GM21526 (cell line): ENCODE data around the gene OXNAD1.
A peak's percentile ranks its signal among the peaks of the same experiment; 100 is the strongest.

ENCODE experiments used
- ATAC-seq: cut with Tn5 transposase; IDR thresholded peaks from one replicate; pipeline ENCODE4 v1.9.1; 2021; ENCODE audit warnings: moderate library complexity; ENCODE audit not compliant: unreplicated experiment, low FRiP score

Gene OXNAD1, protein sequence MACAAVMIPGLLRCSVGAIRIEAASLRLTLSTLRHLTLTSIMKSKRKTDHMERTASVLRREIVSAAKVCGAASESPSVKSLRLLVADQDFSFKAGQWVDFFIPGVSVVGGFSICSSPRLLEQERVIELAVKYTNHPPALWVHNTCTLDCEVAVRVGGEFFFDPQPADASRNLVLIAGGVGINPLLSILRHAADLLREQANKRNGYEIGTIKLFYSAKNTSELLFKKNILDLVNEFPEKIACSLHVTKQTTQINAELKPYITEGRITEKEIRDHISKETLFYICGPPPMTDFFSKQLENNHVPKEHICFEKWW

DNA sequence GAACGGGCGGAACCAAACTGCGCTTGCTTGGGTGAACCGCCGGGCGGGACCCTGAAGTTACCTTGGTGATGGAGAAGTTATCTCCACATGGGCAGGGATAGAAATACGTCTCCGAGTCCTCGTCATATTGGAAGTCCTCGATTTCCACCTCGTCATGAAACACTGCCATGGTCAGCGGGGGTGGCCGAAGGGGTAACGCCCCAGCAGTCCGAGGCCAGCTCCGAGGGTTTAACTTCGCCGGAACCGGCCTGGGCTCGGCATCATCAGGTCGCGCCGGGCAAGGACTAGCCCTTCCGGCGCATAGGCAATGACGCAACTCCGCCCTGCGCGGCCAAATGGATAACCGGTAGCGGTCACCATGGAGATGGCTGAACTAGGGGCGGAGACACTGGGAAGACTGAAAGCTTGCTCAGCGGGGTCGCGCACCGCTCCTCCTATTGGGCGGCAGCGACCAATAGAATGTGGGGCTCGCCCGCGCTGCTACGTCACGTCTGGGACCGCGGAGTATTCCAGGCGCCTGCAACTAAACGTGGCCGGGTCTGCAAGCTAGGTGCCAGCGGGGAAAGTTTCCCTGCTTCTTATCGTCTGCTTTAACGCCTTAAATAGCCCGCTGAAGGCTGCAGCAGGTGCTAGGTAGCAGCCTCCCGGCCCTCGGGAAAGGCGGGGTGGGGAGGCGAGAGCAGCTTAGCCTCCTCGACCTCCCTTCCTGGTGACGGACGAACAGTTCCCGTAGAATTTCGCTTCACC is at the start of gene OXNAD1, which contains the start of gene DPH3:
Gene OXNAD1, plus strand, starts transcription at position 505 of the 747 bp plus-strand sequence. CDS start 5,741 bp downstream, outside the sequence.
Gene DPH3, minus strand, starts transcription at position 236 of the 747 bp plus-strand sequence. Its CDS starts 67 bp downstream, at position 169.
- ATAC-seq: peak; percentile 98

DNA sequence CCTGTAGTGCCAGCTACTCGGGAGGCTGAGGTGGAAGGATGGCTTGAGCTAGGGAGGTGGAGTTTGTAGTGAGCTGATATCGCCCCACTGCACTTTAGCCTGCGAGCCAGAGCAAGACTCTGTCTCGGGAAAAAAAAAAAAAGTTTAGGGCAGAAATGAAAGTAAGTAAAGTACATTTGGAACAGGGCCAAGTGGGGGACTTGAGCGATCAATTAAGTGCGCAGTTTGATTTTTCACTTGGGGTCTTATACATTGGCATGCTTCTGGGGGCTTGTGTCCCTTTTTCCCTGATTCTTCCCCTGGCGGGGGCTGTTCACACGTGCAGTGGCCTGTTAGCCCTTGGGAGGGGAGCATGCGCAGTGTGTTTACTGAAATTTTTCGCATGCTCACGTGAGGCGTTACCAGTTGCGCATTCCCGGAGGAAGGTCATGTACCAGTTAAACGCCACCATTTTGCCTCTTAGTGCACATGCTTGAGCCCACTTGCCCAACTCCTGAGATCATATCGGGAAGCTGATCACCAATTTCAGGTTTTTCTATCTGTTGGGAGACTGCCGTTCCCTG is 48.6 kb upstream of the OXNAD1 start:
- no peak for ATAC-seq

DNA sequence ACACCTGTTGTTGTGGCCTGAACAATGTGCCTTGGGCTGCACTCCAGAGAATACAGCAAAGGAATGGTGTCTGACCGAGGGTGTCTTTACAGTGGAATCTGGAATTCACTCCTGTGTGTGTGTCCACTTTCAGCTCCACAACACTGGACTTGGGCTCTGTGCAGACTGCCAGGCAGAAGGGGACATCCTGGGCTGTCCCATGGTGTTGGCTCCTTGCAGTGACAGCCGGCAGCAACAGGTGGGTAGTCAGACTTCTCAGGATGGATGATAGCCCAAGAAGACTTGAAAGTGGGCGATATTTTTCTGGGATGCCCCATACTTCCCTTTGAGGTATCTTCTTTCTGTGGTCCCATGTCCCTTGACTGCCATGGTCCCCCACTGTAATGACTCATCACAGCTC is 45.2 kb upstream of the OXNAD1 start:
- ATAC-seq: no peak

DNA sequence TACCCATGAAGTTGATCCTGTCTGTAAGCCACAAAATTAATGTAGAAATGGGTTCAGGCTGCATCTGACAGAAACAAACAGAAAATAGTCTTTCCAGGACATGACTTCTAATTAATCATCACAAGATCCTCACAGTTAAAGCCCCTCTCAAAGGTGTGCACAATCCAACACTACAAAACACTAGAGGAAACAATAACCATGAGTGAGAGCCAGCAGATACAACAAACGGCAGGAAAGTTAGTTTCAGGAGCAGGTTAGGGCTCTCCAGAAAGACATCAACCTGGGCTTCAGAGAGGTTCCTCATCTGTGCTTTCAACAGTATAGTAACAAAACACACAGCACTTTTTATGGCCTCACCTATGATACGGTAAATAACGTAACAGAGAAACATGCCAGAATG is 43.0 kb upstream of the OXNAD1 start:
- ATAC-seq: no peak

DNA sequence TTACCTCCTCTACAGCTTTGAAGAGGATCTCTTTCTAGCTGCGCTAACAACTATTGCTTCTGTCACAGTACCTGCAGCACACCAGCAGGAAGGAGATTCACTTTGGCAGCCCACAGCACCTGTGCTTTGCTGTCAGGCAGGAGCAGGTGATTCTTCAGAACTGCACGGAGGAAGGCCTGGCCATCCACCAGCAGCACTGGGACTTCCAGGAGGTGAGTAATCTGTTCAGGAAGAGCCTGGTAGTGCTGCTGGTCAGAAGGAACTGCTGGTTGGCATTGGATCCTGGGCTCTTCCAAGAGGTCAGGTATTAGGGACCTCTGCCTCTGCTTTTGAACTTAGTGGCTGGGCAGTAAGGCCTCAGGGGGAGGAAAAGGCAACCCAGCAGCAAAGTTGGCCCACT is 42.5 kb upstream of the OXNAD1 start:
- no peak for ATAC-seq

DNA sequence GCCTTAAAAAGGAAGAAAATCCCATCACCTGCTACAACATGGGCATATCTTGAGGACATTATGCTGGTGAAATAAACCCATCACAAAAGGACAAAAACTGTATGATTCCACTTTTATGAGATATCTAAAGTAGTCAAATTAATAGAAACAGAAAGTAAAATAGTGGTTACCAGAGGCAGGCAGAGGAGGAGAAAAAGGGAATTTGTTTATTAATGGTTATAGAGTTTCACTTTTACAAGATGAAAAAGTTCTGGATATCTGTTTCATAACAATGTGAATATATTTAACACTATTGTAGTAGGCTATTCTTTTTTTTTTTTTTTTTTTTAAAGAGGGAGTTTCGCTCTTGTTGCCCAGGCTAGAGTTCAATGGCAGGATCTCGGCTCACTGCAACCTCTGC is 40.7 kb upstream of the OXNAD1 start:
- no peak for ATAC-seq

DNA sequence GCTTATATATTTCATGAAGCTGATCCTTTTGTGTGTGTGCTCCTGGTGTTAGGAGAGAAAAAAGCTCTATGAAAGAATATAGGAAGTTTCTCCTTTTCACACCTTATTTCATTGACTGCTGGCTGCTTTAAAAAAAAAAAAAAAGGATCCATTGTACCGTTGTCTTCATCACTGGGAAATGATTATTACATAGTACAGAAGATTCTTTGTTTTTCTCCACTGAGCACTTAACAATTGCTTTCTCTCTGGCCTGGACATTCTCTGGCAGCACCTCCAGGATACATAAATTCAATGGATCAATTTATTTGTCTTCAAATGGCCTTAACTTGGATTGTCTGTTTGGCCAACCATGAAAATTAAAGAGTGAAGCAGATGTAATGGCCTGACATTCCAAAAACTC is 37.4 kb upstream of the OXNAD1 start:
- no peak for ATAC-seq

DNA sequence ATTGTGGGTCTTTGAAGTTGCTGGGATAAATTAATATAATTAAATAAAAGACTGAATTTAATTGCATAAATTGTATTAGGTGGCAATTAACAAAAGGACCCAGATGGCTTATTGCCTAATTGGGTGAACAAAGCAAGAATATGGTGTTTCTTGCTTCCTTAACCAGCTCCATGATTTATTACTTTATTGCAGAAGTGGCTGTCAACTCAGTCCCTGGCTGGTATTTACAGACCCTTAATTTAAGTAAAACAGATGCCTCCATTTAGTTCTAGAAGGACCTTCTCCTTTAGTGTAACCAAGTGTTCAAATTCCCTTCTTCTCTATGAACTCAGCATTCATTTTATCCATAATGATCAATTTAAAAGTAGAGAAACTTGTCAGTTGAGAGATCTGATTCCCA is 35.3 kb upstream of the OXNAD1 start:
- ATAC-seq: no peak

DNA sequence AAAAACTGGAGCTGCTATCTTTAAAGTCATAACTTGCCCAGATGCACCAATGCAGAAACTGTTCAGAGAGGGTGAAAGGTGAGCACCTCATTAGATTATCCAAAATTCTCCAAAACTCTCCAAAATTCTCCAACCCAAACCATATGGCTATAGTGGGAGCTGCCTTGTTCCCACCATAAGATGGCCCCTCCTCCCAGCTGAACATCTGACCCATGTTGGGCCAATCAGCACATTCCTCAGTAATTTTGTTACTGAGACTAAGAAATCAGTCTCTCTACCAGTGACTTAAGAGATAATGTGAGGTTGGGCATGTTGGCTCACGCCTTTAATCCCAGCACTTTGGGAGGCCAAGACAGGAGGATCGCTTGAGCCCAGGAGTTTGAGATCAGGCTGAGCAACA is 33.0 kb upstream of the OXNAD1 start:
- no peak for ATAC-seq

DNA sequence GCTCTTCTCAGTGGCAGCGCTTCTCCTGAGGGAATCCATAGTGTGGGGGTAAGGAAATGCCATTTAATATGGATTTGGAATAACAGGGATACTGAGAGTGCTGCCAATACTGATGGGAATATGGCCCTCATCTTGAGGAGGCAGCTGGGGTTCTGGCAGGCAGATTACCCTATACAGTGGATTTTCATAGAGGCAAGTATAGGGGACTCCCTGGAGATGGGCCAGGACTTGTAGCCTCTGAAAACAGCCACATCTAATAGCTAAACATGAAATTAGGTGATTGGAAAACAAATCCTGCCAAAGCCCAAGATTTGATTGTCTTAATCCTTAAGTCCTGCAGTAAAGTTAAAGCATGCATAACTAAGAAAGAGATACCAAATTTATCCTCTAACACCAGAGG is 31.2 kb upstream of the OXNAD1 start:
- ATAC-seq: no peak

DNA sequence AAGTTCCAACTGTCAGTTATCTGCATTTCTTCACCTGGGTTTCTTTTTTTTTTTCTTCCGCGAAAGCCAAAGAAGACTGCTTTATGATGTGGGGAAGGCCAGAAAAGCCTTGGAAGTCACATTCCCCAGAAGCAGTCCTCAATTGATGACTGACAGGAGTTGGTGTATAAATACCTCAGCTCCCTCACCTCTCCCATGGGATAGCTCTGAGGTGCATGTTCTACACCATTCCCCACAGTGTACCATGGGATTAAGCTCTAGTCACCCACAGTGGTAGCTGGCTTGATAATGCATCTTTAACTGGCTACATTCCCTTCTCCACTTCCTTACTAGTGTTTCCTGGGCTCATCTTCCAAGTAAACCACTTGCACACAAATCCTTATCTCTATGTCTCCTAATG is 30.7 kb upstream of the OXNAD1 start:
- no peak for ATAC-seq

DNA sequence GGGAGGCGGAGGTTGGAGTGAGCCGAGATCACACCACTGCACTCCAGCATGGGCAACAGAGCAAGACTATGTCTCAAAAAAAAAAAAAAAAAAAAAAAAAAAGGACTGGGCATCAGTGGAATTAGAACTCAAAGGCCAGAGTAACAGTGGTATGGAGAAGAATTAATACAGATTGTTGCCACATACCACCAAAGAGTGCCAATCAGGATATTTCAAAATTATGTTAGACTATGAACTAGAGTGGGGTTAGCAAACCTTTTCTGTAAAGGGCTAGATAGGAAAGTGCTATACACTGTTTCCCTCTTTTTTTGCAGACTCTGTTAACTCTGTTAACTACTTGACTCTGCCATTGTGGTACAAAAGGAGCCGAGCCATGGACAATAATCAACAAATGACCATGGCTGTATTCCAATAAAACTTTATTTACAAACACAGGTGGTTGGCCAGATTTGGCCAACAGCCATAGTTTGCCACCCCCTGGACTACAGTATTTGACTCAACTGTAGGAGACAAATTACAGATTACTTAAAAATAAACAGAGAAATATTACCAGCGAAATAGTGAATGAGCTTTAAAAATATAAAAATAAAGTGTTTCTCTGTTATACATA is 28.9 kb upstream of the OXNAD1 start:
- no peak for ATAC-seq

DNA sequence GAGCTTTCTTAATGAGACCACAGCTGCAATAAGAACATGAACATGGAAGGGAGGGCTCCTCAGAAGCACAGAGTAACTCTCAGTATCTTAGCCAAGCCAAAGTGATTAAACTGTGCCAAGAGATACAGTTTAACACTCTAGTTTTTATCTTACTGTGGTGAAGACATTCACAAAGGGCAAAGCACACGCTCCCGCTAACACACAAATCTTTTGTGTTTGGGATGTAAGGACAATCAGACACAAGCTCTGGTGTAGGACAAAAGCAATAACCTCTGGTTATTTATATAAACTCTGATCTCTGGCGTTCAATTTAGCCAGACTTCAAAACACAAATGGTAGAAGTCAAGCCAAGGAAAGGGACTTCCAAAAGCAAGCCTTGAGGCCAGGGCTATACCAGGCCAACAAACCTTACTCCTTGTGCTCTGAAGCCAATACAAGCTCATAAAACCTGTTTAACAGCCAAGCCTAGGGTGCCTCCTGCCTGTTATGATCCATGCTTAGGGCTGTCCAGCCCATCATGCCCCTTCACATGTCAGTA is 28.1 kb upstream of the OXNAD1 start:
- ATAC-seq: no peak

DNA sequence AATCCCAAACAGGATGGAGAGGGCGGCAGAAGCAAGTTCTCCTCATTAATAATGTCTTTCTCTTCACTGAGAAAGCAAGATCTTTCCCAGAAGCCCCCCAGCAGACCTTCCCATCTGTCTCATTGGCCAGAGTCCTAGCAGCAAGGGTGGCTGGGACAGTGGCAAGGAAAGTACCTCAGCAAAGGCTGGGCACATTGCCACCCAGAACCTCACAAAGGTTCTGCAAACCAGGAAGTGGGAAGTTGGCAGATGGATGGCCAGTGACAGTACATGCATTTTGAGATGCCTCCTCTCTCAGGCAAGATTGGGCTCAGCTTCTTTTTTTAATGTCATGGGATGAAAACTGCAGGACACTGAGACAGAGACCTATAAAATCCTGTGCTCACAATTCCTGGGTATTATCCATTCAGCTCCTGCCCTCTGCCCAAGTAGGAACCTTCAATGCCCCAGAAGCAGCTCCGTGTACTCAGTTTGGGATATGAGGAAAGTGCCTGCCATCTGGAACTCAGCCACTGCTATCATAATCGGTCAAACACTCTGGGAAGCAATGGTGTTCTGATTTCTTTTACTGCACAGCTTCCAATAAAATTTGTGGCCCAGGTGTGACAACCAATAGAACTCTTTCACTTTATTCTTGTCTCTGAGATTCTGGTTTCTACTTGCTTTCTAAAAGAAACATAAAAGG is 25.8 kb upstream of the OXNAD1 start:
- ATAC-seq: no peak

DNA sequence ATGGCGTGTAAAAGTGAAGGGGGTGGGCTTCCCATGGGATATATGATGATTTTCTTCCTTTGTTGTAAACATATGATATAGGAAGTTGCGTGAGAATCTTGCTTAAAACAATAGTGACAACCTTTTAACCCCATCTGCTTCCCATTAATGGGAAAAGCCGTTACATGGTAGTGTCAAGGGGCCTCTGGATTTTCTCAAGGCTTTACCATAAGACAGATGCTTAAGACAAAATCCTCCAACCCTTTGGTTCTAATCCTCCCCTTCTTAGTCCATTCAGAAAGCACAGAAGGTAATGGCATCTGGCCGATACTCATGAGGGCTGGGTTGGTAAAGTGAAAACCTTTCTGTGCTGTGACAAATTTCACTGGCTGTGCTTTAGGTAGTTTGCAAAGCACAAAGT is 25.2 kb upstream of the OXNAD1 start:
- no peak for ATAC-seq

DNA sequence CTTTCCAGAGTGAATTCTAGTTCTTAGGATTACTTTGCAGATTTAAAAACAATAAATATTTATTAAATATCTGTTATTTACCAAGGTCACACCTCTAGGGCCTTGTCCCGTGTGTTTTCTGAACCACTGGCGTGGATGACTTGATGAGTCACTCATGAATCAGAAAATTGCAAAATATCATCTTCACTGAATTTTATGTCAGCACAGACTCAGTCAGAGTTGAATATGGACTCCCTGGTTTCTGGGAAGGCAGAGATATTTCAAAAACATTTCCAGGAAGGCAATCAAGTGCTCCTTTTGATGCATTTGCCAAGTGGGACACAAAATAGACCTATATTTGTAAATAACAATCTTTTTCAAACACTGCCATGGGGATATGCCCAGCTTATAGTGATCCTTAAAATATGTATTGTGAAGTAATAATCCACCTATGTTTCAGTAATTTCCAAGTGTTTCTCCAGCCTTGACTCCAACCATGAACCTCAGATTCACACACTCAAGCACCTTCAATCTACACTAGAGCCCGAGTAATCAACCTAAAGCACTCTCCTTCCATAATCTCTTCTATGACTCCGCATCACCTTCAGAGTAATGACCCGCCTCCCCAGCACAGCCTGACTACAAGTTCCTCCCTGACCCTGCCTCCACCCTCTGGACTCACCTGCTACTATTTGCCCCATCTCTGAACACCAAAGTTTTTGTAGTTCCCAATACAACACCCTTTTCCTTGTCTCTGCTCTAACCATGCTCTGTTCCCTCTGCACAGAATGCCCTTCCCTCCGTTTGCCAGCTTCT is 24.6 kb upstream of the OXNAD1 start:
- ATAC-seq: no peak

DNA sequence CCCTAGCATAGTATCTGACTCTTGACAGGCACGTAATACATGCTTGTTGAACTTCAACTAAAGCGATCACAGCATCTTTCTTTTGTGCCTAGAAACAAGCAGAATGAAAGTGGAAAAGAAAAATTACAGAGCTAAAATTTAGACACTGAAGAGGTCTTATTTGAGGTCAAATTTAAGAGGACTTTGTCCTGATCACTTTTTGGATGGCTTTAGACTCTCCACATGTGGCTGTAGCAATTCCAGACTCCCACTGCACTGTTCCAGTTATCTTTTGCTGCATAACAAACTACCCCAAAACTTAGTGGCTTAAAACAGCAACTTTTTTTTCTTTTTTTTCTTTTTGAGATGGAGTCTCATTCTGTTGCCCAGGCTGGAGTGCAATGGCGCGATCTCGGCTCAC is 23.8 kb upstream of the OXNAD1 start:
- ATAC-seq: no peak

DNA sequence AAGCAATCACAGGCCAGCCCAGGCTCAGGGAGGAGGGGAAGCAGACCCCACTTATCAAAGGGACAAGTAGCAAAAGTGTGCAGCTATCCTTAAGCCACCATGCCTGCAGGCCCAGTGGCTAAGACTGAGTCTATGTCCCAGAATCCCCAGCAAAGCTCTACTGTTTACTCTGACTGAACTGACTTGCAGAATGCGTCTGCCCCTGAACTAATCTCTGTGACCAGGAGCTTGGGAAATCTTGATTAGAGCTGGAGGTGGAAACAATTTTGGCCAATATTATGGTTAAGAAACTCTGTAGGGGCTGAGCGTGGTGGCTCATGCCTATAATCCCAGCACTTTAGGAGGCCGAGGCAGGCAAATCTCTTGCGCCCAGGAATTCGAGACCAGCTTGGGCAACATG is 22.8 kb upstream of the OXNAD1 start:
- ATAC-seq: no peak

DNA sequence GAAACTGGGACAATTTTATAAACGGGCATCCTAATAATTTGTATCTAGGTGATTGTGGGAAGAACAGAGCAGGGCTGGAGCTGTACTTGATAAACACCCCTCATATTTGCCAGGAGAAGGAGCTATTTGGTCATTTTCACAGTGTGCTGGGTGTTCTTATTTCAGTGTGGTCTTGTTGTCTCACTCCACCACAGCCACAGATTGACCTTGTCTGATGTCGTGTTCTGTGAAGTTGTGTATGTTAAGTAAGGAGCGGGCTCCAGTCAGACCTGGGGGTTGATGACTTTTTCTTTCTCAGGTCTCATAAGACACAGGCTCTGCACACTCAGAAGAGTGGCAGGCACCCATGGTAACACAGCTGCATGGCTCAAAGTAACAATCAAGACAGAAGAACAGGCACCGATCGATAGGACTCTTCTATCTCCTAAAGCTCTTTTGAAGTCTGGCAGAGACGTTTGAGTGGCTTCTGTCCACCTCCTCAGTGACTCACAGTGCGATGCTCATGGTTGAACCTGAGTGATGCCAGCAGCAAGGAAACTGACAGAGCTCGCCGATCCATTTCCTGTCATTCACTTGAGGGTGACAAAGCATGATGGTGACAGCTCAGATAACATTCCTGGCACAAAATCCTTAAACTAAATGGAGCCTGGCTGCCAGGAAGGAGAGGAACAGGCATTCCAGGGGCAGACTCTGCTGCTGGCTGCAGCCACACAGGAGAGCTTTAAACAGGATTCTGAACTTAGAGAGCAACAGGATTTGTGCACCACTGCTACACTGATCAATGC is 21.1 kb upstream of the OXNAD1 start:
- ATAC-seq: no peak
